H1 (cell line): ENCODE data around the gene SEMA3D.

ENCODE experiments used
- BCL11A ChIP-seq, 2 experiments: IDR thresholded peaks; one replicate each; pipeline ENCODE4 v1.6.1; 2011; ENCODE audit warnings: low read depth in 2 of 2, low read length in 2 of 2, mild to moderate bottlenecking in 2 of 2
- CEBPB ChIP-seq: IDR thresholded peaks from 2 replicates; pipeline ENCODE4 v1.6.1; 2012; ENCODE audit warnings: low read depth, low read length
- EZH2 ChIP-seq: fragments of 200-600 bp; sonication (generic); IDR thresholded peaks from 2 replicates; pipeline ENCODE4 v1.7.1; 2012; ENCODE audit warnings: low read depth, mild to moderate bottlenecking, moderate library complexity, low read length, inconsistent platforms; ENCODE audit not compliant: severe bottlenecking
- KDM1A ChIP-seq: fragments of 200-600, 300-600 bp; sonication (generic); IDR thresholded peaks from 2 replicates; pipeline ENCODE4 v1.7.1; 2016; ENCODE audit warnings: mild to moderate bottlenecking, low read length, borderline replicate concordance
- NANOG ChIP-seq: IDR thresholded peaks from 2 replicates; pipeline ENCODE4 v1.6.1; 2011; ENCODE audit warnings: low read length, low read depth, mild to moderate bottlenecking, inconsistent platforms; ENCODE audit not compliant: insufficient read depth, poor library complexity, severe bottlenecking
- ZNF274 ChIP-seq: IDR thresholded peaks from 2 replicates; pipeline ENCODE4 v1.7.0; 2012; ENCODE audit warnings: low read length, borderline replicate concordance; ENCODE audit errors: extremely low read depth
- TF ChIP-seq, protein P1 (sequence below), 3 experiments: IDR thresholded peaks; 1 replicate in 2 of 3; 2 replicates in 1 of 3; pipeline versions ENCODE4 v1.5.1 to v1.6.1; 2011; ENCODE audit warnings: low read length in 3 of 3, mild to moderate bottlenecking in 3 of 3, inconsistent platforms in 2 of 3, low read depth in 1 of 3, moderate library complexity in 1 of 3; ENCODE audit not compliant: insufficient read depth in 1 of 3; ENCODE audit errors: control extremely low read depth in 1 of 3
- TF ChIP-seq, protein P2 (sequence below): IDR thresholded peaks from 2 replicates; pipeline ENCODE4 v1.6.1; 2012; ENCODE audit warnings: inconsistent platforms

DNA sequence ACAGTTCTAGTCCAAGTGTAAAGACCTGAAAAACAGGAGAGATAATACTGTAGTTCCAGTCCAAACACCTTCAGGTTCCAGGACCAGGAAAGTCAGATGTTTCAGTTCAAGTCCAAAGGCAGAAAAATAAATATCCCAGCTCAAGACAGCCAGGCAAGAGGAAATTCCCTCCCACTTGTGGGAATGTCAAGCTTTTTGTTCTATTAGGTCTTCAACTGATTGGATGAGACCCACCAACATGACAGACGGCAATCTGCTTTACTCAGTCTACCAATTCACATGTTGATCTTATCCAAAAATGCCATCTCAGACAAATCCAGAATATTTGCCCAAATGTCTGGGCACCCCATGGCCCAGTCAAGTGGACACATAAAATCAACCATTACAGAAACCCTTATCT is 33.1 kb downstream of the SEMA3D start:
- TF ChIP-seq, protein P1, sequence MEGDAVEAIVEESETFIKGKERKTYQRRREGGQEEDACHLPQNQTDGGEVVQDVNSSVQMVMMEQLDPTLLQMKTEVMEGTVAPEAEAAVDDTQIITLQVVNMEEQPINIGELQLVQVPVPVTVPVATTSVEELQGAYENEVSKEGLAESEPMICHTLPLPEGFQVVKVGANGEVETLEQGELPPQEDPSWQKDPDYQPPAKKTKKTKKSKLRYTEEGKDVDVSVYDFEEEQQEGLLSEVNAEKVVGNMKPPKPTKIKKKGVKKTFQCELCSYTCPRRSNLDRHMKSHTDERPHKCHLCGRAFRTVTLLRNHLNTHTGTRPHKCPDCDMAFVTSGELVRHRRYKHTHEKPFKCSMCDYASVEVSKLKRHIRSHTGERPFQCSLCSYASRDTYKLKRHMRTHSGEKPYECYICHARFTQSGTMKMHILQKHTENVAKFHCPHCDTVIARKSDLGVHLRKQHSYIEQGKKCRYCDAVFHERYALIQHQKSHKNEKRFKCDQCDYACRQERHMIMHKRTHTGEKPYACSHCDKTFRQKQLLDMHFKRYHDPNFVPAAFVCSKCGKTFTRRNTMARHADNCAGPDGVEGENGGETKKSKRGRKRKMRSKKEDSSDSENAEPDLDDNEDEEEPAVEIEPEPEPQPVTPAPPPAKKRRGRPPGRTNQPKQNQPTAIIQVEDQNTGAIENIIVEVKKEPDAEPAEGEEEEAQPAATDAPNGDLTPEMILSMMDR (IDR thresholded peaks at IDR 0.05; ENCODE audit: control extremely low read depth in 1 of 3, insufficient read depth in 1 of 3, low read depth in 1 of 3, low read length in 3 of 3), result no peak
- TF ChIP-seq NANOG (no peak), BCL11A (IDR thresholded peaks at IDR 0.05; ENCODE audit: low read depth in 2 of 2, low read length in 2 of 2) (no peak), CEBPB (no peak), KDM1A (no peak), ZNF274 (no peak), EZH2 (no peak)
- TF ChIP-seq, protein P2, sequence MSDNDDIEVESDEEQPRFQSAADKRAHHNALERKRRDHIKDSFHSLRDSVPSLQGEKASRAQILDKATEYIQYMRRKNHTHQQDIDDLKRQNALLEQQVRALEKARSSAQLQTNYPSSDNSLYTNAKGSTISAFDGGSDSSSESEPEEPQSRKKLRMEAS, result no peak
